ENCODE results near the gene DPYSL5.

The DPYSL5 gene

DNA sequence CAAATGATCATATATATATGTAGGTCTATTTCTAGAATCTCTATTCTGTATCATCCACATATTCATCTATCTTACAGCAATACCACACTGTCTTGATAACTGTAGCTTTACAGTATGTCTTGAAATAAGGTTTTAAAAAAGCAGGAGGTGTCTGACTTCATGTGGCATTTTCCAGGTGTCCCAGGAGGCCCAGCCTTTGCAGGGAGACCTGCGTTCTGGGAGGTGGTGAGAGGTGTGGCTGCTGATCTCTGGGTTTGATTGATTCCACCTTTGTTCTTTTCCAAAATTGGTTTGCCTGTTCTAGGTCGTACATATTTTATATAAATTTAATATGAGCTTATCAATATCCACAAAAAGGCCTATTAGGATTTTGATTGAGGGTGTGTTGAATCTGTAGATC is 26.6 kb downstream of the DPYSL5 start:
- Histone ChIP-seq H3K4me3 (ENCODE audit: low read length, poor library complexity, severe bottlenecking) (no peak overlapping the region), H3K9me3 (ENCODE audit: insufficient read depth, low read depth, low read length) (no peaks in the 10 kb centered on the region), H3K27me3 (ENCODE audit: insufficient read depth, low read length, poor library complexity, severe bottlenecking) (no peaks in the 10 kb centered on the region), H3K79me2 (ENCODE audit: insufficient read depth, low read length) (no peaks in the 10 kb centered on the region), H3K9ac (ENCODE audit: low read depth, low read length, poor library complexity, severe bottlenecking) (no peak overlapping the region), H3F3A (ENCODE audit: low read depth) (no peaks in the 10 kb centered on the region), H2AFZ (ENCODE audit: low read length) (no peak overlapping the region), H3K36me3 (ENCODE audit: insufficient read depth, low read length) (no peaks in the 10 kb centered on the region), H4K20me1 (ENCODE audit: insufficient read depth, low read length, poor library complexity, severe bottlenecking) (no peaks in the 10 kb centered on the region), H3K4me2 (ENCODE audit: low read depth, low read length, poor library complexity, severe bottlenecking) (no peak overlapping the region), H3K4me1 (ENCODE audit: insufficient read depth, low read length, poor library complexity, severe bottlenecking) (no peaks in the 10 kb centered on the region), H3K9me2 (replicated peaks; ENCODE audit: low read depth, low read length) (no peaks in the 10 kb centered on the region)
- TF ChIP-seq CTCF (conservative IDR thresholded peaks at IDR 0.05; ENCODE audit: low read length) (no peak), EZH2phosphoT487 (IDR thresholded peaks at IDR 0.05; ENCODE audit: borderline replicate concordance) (no peak)

GRCh38 chr2:26875065-26875634 is 27.2 kb downstream of the DPYSL5 start:
- no peak overlapping the region for H3K4me2 ChIP-seq (ENCODE audit: low read depth, low read length, poor library complexity, severe bottlenecking)
- H3K9me3 ChIP-seq (ENCODE audit: insufficient read depth, low read depth, low read length), result no peaks in the 10 kb centered on the region
- no peaks in the 10 kb centered on the region for H3K36me3 ChIP-seq (ENCODE audit: insufficient read depth, low read length)
- TF ChIP-seq EZH2phosphoT487 (IDR thresholded peaks at IDR 0.05; ENCODE audit: borderline replicate concordance) (no peak), CTCF (conservative IDR thresholded peaks at IDR 0.05; ENCODE audit: low read length) (no peak)
- H2AFZ ChIP-seq (ENCODE audit: low read length), result no peak overlapping the region
- no peak overlapping the region for H3K9ac ChIP-seq (ENCODE audit: low read depth, low read length, poor library complexity, severe bottlenecking)
- no peaks in the 10 kb centered on the region for H3K27me3 ChIP-seq (ENCODE audit: insufficient read depth, low read length, poor library complexity, severe bottlenecking)
- H3K9me2 ChIP-seq (replicated peaks; ENCODE audit: low read depth, low read length), result no peaks in the 10 kb centered on the region
- H3K4me1 ChIP-seq (ENCODE audit: insufficient read depth, low read length, poor library complexity, severe bottlenecking), result no peaks in the 10 kb centered on the region
- no peak overlapping the region for H3K4me3 ChIP-seq (ENCODE audit: low read length, poor library complexity, severe bottlenecking)
- no peaks in the 10 kb centered on the region for H3F3A ChIP-seq (ENCODE audit: low read depth)
- H4K20me1 ChIP-seq (ENCODE audit: insufficient read depth, low read length, poor library complexity, severe bottlenecking), result no peaks in the 10 kb centered on the region
- H3K79me2 ChIP-seq (ENCODE audit: insufficient read depth, low read length), result no peaks in the 10 kb centered on the region

GRCh38 chr2:26875808-26876207 is 27.9 kb downstream of the DPYSL5 start:
- Histone ChIP-seq H3K4me2 (ENCODE audit: low read depth, low read length, poor library complexity, severe bottlenecking) (no peak overlapping the region), H3K9me3 (ENCODE audit: insufficient read depth, low read depth, low read length) (no peaks in the 10 kb centered on the region), H2AFZ (ENCODE audit: low read length) (no peak overlapping the region), H3K4me3 (ENCODE audit: low read length, poor library complexity, severe bottlenecking) (no peak overlapping the region), H3F3A (ENCODE audit: low read depth) (no peaks in the 10 kb centered on the region), H3K9me2 (replicated peaks; ENCODE audit: low read depth, low read length) (no peaks in the 10 kb centered on the region), H3K79me2 (ENCODE audit: insufficient read depth, low read length) (no peaks in the 10 kb centered on the region), H3K9ac (ENCODE audit: low read depth, low read length, poor library complexity, severe bottlenecking) (no peak overlapping the region), H3K4me1 (ENCODE audit: insufficient read depth, low read length, poor library complexity, severe bottlenecking) (no peaks in the 10 kb centered on the region), H3K27me3 (ENCODE audit: insufficient read depth, low read length, poor library complexity, severe bottlenecking) (no peaks in the 10 kb centered on the region), H3K36me3 (ENCODE audit: insufficient read depth, low read length) (no peaks in the 10 kb centered on the region), H4K20me1 (ENCODE audit: insufficient read depth, low read length, poor library complexity, severe bottlenecking) (no peaks in the 10 kb centered on the region)
- TF ChIP-seq EZH2phosphoT487 (IDR thresholded peaks at IDR 0.05; ENCODE audit: borderline replicate concordance) (no peak), CTCF (conservative IDR thresholded peaks at IDR 0.05; ENCODE audit: low read length) (no peak)
